Kidney (tissue), 14 donors: ENCODE measurements around the gene CRTC1. TPM values are rescaled to one million over a fixed set of nuclear protein-coding genes. Genes with fewer than 3 reads are reported as not detected.

Experiments
- DNase-seq, 5 donors: peaks; one replicate each; pipeline ENCODE4 v3.0.0-alpha.2; 2013 to 2020
- FAIRE-seq: peaks from 2 replicates; lab custom pipeline; 2012; peaks lifted over from hg19 to GRCh38; lab: Jason Lieb, UNC
- H3K27ac ChIP-seq, 2 donors: one replicate each; pipeline ENCODE4 v1.7.0; 2013; ENCODE audit warnings: low read depth in 2 of 2, low read length in 2 of 2, inconsistent platforms in 1 of 2
- H3K27me3 ChIP-seq: one replicate; pipeline ENCODE4 v1.7.1; 2013; ENCODE audit warnings: low read length, inconsistent platforms; ENCODE audit not compliant: control insufficient read depth, insufficient read depth
- H3K36me3 ChIP-seq, 3 donors: one replicate each; pipeline versions ENCODE4 v1.7.0 to v1.7.1; 2013; ENCODE audit warnings: low read length in 3 of 3, control low read depth in 1 of 3, inconsistent platforms in 1 of 3; ENCODE audit not compliant: insufficient read depth in 3 of 3, control insufficient read depth in 2 of 3
- H3K4me1 ChIP-seq, 3 donors: one replicate each; pipeline versions ENCODE4 v1.7.0 to v1.7.1; 2013; ENCODE audit warnings: low read length in 3 of 3, inconsistent platforms in 1 of 3, low read depth in 1 of 3; ENCODE audit not compliant: control insufficient read depth in 2 of 3, insufficient read depth in 2 of 3
- H3K4me3 ChIP-seq, 3 donors: one replicate each; pipeline versions ENCODE4 v1.7.0 to v1.8.1; 2013; ENCODE audit warnings: low read length in 3 of 3, control low read depth in 1 of 3, inconsistent platforms in 1 of 3
- H3K9ac ChIP-seq, 3 donors: one replicate each; pipeline versions ENCODE4 v1.7.0 to v1.7.1; 2013; ENCODE audit warnings: low read length in 3 of 3, control low read depth in 1 of 3, inconsistent platforms in 1 of 3
- H3K9me3 ChIP-seq, 3 donors: one replicate each; pipeline versions ENCODE4 v1.7.0 to v1.7.1; 2013; ENCODE audit warnings: low read length in 3 of 3, control low read depth in 1 of 3, inconsistent platforms in 1 of 3; ENCODE audit not compliant: control insufficient read depth in 2 of 3, insufficient read depth in 1 of 3
- CTCF ChIP-seq: IDR thresholded peaks from 3 replicates; pipeline ENCODE4 v1.5.1; 2012; ENCODE audit warnings: mild to moderate bottlenecking, moderate library complexity, borderline replicate concordance; ENCODE audit not compliant: insufficient read depth; ENCODE audit errors: extremely low read depth
- intact Hi-C: fragments of 100-400 bp; cut with DNase I; formaldehyde crosslinking; loops from one replicate; pipeline ENCODE4 v1.11.1; 2022
- polyA plus RNA-seq: library from polyadenylated mRNA; stranded (reverse); fragments of 350-450 nt; fragmentation: Illumina TruSeq; extraction: RNeasy Lipid Tissue Mini Kit (QIAGEN cat#74804); gene quantifications from one replicate; pipeline ENCODE4 v1.2.3, GENCODE V29; 2014; ENCODE audit warnings: low read depth, low replicate concordance; ENCODE audit not compliant: insufficient read depth
- total RNA-seq: library from RNA; stranded (reverse); fragmentation: NEBNext Ultra II Directional; extraction: Animal tissue kit (Norgen Biotek cat#: 25700); gene quantifications from one replicate; pipeline ENCODE4 v1.2.1, GENCODE V29; 2021
- donor health status: control.
- donor health status: control.
- donor health status: control.
- donor health status: control.
- donor health status: control.
- donor health status: DM: yes; HTN: yes; CAD: no.
- donor health status: Normal renal cell carcinoma (clear cell type).

CRTC1 gene
- total and polyA plus RNA-seq, 2 donors from 2014 or later: 10.9 to 26.8 TPM

GRCh38 chr19:18718015-18718526, 34.6 kb downstream of the CRTC1 start:
- Histone ChIP-seq H3K27me3 (no peaks in the 10 kb centered on the region), H3K4me1 (no peaks in the 10 kb centered on the region), H3K9me3 (no peaks in the 10 kb centered on the region), H3K36me3 (no peaks in the 10 kb centered on the region), H3K27ac (no peak overlapping the region), H3K4me3 (no peak overlapping the region), H3K9ac (no peak overlapping the region)
- TF ChIP-seq CTCF: no peak
- DNase-seq (no peak), FAIRE-seq (no peak)
- intact Hi-C loops: no loop called here

- intact Hi-C loops: no loop called here
- no peak overlapping the region for H3K27ac ChIP-seq
- H3K27me3 ChIP-seq: no peaks in the 10 kb centered on the region
- FAIRE-seq (no peak), DNase-seq (no peak)
- no peaks in the 10 kb centered on the region for H3K4me1 ChIP-seq
- H3K4me3 ChIP-seq: no peak overlapping the region
- H3K9me3 ChIP-seq: no peaks in the 10 kb centered on the region
- no peak overlapping the region for H3K9ac ChIP-seq
- no peaks in the 10 kb centered on the region for H3K36me3 ChIP-seq
- TF ChIP-seq CTCF: no peak
Measured at GRCh38 chr19:18718846-18719458, 35.5 kb downstream of the CRTC1 start.

GRCh38 chr19:18719541-18719940, 36.1 kb downstream of the CRTC1 start:
- intact Hi-C loops: no loop called here
- DNase-seq (peak in 1 of 5 donors; percentile 51), FAIRE-seq (no peak)
- no peak overlapping the region for H3K27ac ChIP-seq
- H3K4me1 ChIP-seq: no peaks in the 10 kb centered on the region
- no peaks in the 10 kb centered on the region for H3K9me3 ChIP-seq
- H3K36me3 ChIP-seq: no peaks in the 10 kb centered on the region
- no peak overlapping the region for H3K4me3 ChIP-seq
- no peaks in the 10 kb centered on the region for H3K27me3 ChIP-seq
- no peak overlapping the region for H3K9ac ChIP-seq
- no peak for TF ChIP-seq CTCF

GRCh38 chr19:18723871-18724377, 40.4 kb downstream of the CRTC1 start:
- TF ChIP-seq CTCF: no peak
- no peaks in the 10 kb centered on the region for H3K36me3 ChIP-seq
- FAIRE-seq: no peak

More at GRCh38 chr19:18723871-18724377, 40.4 kb downstream of the CRTC1 start:
- Histone ChIP-seq H3K4me1 (no peaks in the 10 kb centered on the region), H3K9ac (no peak overlapping the region), H3K27ac (no peak overlapping the region), H3K4me3 (no peak overlapping the region), H3K27me3 (no peaks in the 10 kb centered on the region), H3K9me3 (no peaks in the 10 kb centered on the region)
- peak in 3 of 5 donors; percentile 46 to 65 (median 50) for DNase-seq
- intact Hi-C loops: no loop called here
